Kidney tubule cell (primary cell): ENCODE measurements around the gene LCLAT1.

Source experiments
- DNase-seq: peaks from one replicate; pipeline ENCODE4 v3.0.0-alpha.2; 2018; ENCODE audit warnings: low spot score

LCLAT1 gene

GRCh38 chr2:30643674-30644073 lies 196.6 kb downstream of the LCLAT1 start:
- no peak for DNase-seq

GRCh38 chr2:30645081-30645744 lies 198.2 kb downstream of the LCLAT1 start:
- no peak for DNase-seq

DNA sequence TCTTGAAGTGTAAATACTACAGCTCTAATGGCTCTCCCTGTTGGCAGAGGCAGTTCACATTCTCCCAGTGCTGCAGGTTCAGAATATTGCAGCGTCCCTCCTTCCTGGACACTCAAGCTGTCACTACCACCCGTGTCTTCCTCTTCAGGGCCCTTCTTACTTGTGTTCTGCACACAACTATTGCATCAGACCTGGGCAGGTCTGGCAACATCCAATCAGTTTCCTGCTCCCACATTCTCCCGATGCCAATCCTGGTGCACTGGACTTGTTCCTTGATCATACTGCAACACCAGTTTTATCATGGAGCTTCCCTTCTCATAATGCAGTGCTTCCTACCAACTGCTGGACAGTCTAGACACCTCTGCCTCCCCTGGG lies 198.7 kb downstream of the LCLAT1 start:
- no peak for DNase-seq

DNA sequence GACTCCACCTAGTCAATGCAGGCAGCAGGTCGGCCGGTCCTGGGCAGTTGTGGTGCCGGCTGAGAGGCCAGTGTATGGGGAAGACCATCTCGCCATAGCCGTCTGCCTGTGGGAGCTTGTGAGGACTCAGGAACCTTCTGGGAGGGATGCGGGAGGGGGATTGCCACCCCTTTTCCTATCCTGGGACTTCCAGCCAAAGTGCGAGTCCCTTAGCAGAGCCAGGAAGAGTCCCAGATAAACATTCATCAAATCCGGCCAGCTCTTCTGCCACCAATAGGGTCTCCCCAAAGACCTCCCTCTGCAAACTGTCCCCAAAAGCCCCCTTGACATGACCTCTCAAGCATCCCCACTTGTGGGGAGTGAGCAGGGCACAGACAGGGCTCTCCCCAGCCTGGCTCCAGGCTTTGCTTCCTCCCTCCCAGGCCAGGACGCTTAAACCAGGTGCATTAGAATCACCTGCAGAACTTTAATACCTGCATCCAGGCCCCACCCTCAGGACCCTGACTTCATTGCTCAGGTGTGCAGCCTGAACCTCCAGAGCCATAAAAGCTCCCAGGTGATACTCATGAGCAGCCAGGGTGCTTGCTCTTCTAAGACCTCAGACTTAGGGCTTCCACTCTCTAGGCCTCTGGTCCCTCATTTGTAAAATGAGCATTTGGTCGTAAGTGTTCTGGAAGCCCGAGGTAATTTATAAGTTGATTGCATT lies 200.9 kb downstream of the LCLAT1 start:
- no peak for DNase-seq

DNA sequence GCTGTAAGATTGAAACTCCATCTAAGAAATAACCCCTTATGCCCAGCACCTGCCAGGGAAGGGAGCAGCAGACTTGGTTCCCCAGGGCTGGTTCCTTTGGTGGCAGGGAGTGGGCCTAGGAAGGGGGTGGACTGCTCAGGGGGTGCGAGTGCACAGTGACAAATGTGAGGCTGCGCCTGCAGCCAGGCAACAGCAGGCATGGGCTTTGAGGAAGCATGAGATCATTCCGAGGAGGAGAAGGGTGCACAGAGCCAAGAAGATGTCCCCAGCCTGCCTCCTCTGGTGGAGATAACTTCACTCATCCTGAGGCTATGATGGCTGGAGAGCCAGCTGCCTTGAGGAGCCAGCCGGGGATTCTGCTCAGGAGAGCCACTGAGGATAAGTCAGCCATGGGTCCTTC lies 202.2 kb downstream of the LCLAT1 start:
- no peak for DNase-seq

DNA sequence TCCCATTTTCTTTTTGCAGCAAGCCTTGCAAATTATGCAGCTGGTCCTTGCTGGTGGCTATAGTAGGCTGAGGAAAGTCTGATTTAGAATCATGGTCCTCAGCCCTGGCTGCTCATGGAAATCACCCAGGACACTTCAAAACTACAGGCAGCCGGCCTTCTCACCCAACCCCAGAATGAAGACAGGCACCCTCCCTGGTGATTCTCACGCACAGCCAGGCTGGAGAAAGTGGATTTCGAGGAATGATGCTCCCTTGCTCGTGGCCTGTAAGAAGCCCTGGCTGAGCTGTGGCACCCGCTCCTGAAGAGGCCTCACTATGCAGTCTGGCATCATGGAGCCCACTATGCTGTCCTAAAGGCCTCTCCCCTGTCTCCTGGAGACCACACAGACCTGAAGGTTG lies 202.8 kb downstream of the LCLAT1 start:
- DNase-seq: no peak

GRCh38 chr2:30652271-30652915 lies 205.3 kb downstream of the LCLAT1 start:
- no peak for DNase-seq

DNA sequence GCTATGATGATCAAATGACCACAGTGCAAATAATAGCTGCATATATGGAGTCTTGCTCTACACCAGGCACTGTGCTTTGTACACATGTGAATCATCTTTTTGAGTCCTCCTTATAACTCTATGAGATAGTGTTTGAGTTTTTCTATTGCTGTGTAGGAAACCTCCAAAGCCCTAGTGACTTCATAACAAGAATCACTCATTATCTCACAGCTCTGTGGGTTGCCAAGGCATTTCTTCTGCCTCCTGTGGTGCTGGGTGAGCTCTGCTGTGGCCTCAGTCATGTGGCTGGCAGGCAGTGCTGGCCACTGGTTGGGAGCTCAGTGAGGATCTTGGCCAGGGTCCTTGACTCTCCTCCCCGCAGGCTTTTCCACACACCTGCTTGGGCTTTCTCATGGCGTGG lies 206.8 kb downstream of the LCLAT1 start:
- peak; percentile 62 for DNase-seq

GRCh38 chr2:30654404-30654803 lies 207.4 kb downstream of the LCLAT1 start:
- no peak for DNase-seq

DNA sequence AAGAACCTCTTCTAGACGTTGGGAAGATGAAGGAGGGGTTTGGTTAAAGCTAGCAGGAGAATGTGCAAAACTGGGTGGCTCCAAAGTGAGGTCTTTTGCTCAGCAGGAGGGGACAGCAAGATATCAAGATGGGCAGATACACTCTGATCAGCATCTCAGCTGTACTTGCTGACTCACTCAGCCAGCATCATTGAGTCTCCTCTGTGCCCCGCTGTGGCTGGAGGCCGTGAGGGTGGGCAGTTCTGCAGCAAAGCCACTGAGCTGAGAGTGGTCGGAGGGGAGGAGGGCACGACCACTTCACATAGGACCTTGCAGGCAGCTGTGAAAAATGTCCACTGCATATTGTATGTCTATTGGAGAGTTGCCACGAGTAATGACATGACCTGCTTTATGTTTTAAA lies 208.2 kb downstream of the LCLAT1 start:
- DNase-seq: no peak

- DNase-seq: peak; percentile 22
Observed at GRCh38 chr2:30655660-30656059, 208.6 kb downstream of the LCLAT1 start.

DNA sequence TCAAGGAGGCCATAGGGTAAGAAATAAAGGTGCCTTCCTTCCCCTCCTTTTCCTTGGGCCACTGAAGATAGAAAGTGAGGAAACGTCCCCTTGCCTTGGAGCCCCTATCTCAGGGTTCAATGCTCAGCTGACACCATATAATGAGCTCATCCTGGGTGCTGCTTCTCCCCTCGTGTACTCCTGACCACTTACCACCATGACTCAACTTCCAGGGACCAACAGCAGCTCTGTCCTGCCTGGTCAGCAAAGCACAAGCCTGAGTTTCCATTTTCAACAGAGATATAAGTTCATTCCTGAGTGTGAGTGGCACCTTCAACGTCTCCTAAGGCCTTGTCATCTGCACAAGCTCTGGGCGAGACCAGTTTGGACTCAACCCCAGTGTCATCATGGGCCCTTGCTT lies 209.0 kb downstream of the LCLAT1 start:
- DNase-seq: peak; percentile 80

DNA sequence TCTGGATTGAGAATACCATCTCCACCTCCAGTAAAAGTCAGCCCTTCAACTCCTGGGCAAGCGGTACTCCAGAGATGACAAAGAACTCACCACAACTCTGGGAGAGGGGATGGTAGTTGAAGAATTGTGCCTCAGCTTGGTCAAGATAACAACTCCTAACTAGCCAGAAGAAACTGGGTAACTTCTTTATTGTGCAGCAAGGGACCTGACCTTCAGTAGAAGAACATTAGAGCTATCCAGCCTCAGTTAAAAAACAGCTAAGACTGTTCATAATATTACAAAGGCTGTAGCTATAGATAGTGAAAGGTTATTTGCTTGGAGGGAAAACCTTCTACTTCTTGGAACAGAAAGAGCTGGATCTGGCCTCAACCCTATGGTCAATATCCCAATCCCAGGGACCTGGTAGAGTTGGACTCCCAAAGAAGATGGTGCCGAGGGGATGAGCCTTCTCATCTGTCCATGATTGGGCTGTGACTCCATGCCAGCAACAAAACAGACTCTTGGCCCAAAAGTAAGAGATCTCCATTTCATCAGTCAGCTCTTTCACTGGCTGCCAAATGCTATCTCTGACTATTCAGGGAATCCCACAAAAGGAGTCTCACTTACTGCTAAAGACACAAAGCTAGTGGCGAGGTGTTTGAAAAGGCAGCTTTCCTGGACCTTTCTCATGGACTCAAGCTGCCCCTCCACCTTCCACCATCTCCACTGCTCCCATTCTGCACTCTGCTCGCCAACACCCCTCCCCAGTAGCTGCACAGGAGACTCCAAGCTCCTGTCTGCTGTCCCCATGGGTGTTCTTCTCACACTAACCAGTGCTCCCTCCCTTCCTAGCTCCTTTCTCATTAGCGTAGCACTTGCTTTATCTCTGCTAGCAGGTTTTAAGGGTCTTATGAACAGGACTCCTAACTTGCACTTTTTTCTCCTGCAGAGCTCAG lies 214.4 kb downstream of the LCLAT1 start:
- DNase-seq: peak; percentile 47

GRCh38 chr2:30662268-30663131 lies 215.5 kb downstream of the LCLAT1 start:
- peak; percentile 60 for DNase-seq

GRCh38 chr2:30663321-30663720 lies 216.3 kb downstream of the LCLAT1 start:
- no peak for DNase-seq

DNA sequence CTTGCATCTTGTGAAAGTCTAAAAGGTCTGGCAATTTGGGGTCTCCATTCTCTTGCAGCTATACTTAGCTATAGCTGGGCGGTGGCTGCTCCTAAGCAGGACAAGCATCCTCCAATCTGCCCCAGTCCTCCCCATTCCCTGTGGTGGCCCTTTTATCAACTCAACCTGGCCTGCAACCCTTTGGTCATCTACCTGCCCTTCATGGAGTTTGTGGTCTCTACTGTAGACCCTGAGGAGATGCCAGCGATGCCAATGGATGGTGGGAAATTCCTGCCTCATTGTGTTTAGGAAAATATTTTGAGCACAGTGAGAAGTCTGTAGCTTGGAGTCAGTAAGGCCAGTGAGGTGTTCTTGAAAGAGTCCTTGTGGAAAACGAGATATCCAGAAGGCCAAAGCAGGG lies 216.8 kb downstream of the LCLAT1 start:
- no peak for DNase-seq

- peak; percentile 96 for DNase-seq
Observed at GRCh38 chr2:30664761-30665358, 217.8 kb downstream of the LCLAT1 start.

- DNase-seq: no peak
Observed at GRCh38 chr2:30665761-30666265, 218.8 kb downstream of the LCLAT1 start.

DNA sequence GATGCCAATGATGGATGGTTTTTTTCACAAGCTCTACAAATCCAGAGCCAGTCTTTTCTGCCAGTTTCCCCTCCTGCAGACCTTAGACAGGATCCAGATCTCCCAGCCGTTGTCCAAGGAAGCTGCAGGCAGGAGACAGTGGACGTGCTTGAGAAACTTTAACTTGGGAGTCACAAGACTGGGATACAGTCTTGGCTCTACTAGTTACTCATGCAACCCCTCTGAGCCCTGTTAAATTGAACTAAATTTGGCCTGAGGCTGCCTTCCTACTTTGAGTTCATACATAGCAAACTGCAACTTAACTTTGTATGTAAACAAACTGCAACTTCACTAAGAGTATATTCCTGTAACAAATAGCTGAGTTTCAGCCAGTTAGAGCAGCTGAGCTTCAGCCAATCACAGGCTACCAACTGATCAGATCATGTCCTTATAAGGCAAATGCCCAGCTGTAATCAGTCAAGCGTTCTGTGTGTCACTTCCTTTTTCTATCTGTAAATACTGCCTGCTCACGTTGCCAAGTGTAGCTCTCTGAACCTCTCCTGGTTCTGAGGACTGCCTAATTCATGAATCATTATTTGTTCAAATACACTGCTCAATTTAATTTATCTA lies 219.3 kb downstream of the LCLAT1 start:
- peak; percentile 98 for DNase-seq

GRCh38 chr2:30670453-30670852 lies 223.4 kb downstream of the LCLAT1 start:
- DNase-seq: peak; percentile 35
